Activated CD8-positive, alpha-beta T cell treated with anti-CD3 and anti-CD28 coated beads for 36 hours (primary cell): Measurements from ENCODE around the gene WBP1. TPM values are rescaled to one million over a fixed set of nuclear protein-coding genes. Genes with fewer than 3 reads are reported as not detected.
"Not testable (repeated sequence)": the region's sequence is repeated elsewhere in the genome, so short reads cannot be mapped to it uniquely, and the experiment has no call there.

ENCODE experiments used
- ATAC-seq: fragments of 200-7000 bp; cut with Tn5 transposase; one replicate; pipeline ENCODE4 v1.10.0; 2021; ENCODE audit warnings: mild to moderate bottlenecking, moderate library complexity
- CTCF ChIA-PET: fragments of 350-600 bp; sonication (Branson Sonifier 250); formaldehyde crosslinking; loops from one replicate; lab custom pipeline; 2021; ENCODE audit warnings: antibody characterized with exemption; lab: Charles Lee
- POLR2A ChIA-PET: fragments of 350-600 bp; sonication (Branson Sonifier 250); formaldehyde crosslinking; loops from one replicate; lab custom pipeline; 2021; ENCODE audit warnings: antibody characterized with exemption; lab: Charles Lee
- DNase-seq: peaks from one replicate; pipeline ENCODE4 v3.0.0-alpha.2; 2020
- H3K27ac Mint-ChIP-seq: one replicate; pipeline ENCODE4 v1.8.0; 2021; ENCODE audit warnings: mild to moderate bottlenecking, mixed read lengths
- H3K27me3 Mint-ChIP-seq: one replicate; pipeline ENCODE4 v1.8.0; 2021; ENCODE audit warnings: mixed read lengths
- H3K36me3 Mint-ChIP-seq: one replicate; pipeline ENCODE4 v1.8.0; 2021; ENCODE audit warnings: low read depth, mixed read lengths
- H3K4me1 Mint-ChIP-seq: one replicate; pipeline ENCODE4 v1.8.0; 2021; ENCODE audit warnings: low read depth, mixed read lengths
- H3K4me3 Mint-ChIP-seq: one replicate; pipeline ENCODE4 v1.8.0; 2021; ENCODE audit warnings: mild to moderate bottlenecking, moderate library complexity, mixed read lengths
- H3K9me3 Mint-ChIP-seq: one replicate; pipeline ENCODE4 v1.8.0; 2021; ENCODE audit warnings: mixed read lengths
- CTCF ChIP-seq: fragments of 200-600 bp; IDR thresholded peaks from one replicate; pipeline ENCODE4 v1.8.0; 2022; ENCODE audit warnings: antibody characterized with exemption, mild to moderate bottlenecking
- intact Hi-C: fragments of 100-400 bp; cut with micrococcal nuclease; formaldehyde crosslinking; loops from one replicate; pipeline ENCODE4 v1.10.0; 2022
- total RNA-seq, 2 experiments: library from RNA; stranded (reverse); gene quantifications; one replicate each; pipeline ENCODE4 v1.2.3, GENCODE V29; 2021

Gene WBP1
- total RNA-seq, 2 experiments from 2014 or later, result 20.3 to 23.0 TPM

GRCh38 chr2:74462054-74462785, 4.0 kb downstream of the WBP1 start:
- TF ChIP-seq CTCF, result no peak
- Mint-ChIP-seq H3K27me3 (no peaks in the 10 kb centered on the region), H3K9me3 (no peaks in the 10 kb centered on the region), H3K4me3 (no peak overlapping the region), H3K36me3 (peaks cover 12% of the 10 kb centered on the region), H3K4me1 (peaks cover 26% of the 10 kb centered on the region), H3K27ac (no peak overlapping the region)
- CTCF ChIA-PET, result interaction anchor here (0.7 to 2.5 kb wide), 5 partner anchors 10 to 70 kb away, joined by 3 to 8 read pairs (median 3); partner anchors contain the start of gene MRPL53
- ATAC-seq (no peak), DNase-seq (no peak)
- POLR2A ChIA-PET, result interaction anchor here (0.8 to 1.1 kb wide), 3 partner anchors 9 to 11 kb away, joined by 3 to 5 read pairs (median 3); partner anchors contain the start of gene MRPL53
- intact Hi-C loops, result loop anchor here (2.0 kb wide), 1 partner anchor 15 kb away; no protein-coding TSS in a partner anchor

- no peak overlapping the region for H3K27ac Mint-ChIP-seq
- ChIA-PET CTCF (interaction anchor here (1.3 to 2.5 kb wide), 2 partner anchors 9 to 13 kb away, joined by 3 to 8 read pairs; partner anchors contain the start of gene MRPL53), POLR2A (interaction anchor here (1.1 kb wide), 1 partner anchor 10 kb away, joined by 3 read pairs; the partner anchor contains the start of gene MRPL53)
- no peaks in the 10 kb centered on the region for H3K9me3 Mint-ChIP-seq
- TF ChIP-seq CTCF, result no peak
- no peak for DNase-seq
- no peaks in the 10 kb centered on the region for H3K27me3 Mint-ChIP-seq
- intact Hi-C loops, result loop anchor here (2.0 kb wide), 1 partner anchor 14 kb away; no protein-coding TSS in a partner anchor
- peaks cover 25% of the 10 kb centered on the region for H3K4me1 Mint-ChIP-seq
- peak overlapping the region; percentile 63 for H3K4me3 Mint-ChIP-seq
- peaks cover 11% of the 10 kb centered on the region for H3K36me3 Mint-ChIP-seq
- ATAC-seq, result no peak
Observed at GRCh38 chr2:74462786-74463105, 4.5 kb downstream of the WBP1 start.

- ATAC-seq (peak; percentile 6), DNase-seq (no peak)
- peaks cover 11% of the 10 kb centered on the region for H3K36me3 Mint-ChIP-seq
Observed at GRCh38 chr2:74464406-74464805, 6.2 kb downstream of the WBP1 start.

GRCh38 chr2:74470742-74471141, 12.5 kb downstream of the WBP1 start:
- H3K9me3 Mint-ChIP-seq, DNase-seq, intact Hi-C loops, ATAC-seq, H3K27me3 Mint-ChIP-seq: not testable (repeated sequence)
- H3K27ac Mint-ChIP-seq, result peak overlapping the region; percentile 76
- CTCF ChIA-PET, result interaction anchor here (1.3 to 2.7 kb wide), 3 partner anchors 9 to 14 kb away, joined by 5 to 35 read pairs (median 8); partner anchors contain the start of genes CCDC142 and TTC31
- POLR2A ChIA-PET, result interaction anchor here (1.0 to 3.2 kb wide), 3 partner anchors 11 to 14 kb away, joined by 3 to 25 read pairs (median 4); partner anchors contain the start of gene WBP1
- peak overlapping the region; percentile 58 for H3K4me3 Mint-ChIP-seq
- H3K4me1 Mint-ChIP-seq, result peaks cover 19% of the 10 kb centered on the region
- H3K36me3 Mint-ChIP-seq, result peaks cover 22% of the 10 kb centered on the region

More at GRCh38 chr2:74464406-74464805, 6.2 kb downstream of the WBP1 start:
- Mint-ChIP-seq H3K9me3 (no peaks in the 10 kb centered on the region), H3K27me3 (no peaks in the 10 kb centered on the region), H3K4me1 (peaks cover 23% of the 10 kb centered on the region), H3K4me3 (peak overlapping the region; percentile 99), H3K27ac (peak overlapping the region; percentile 83)
- CTCF ChIA-PET, result interaction anchor here (1.0 to 2.4 kb wide), 3 partner anchors 9 to 18 kb away, joined by 4 to 9 read pairs (median 6); partner anchors contain the start of genes CCDC142, INO80B and TTC31
- intact Hi-C loops, result no loop called here
- TF ChIP-seq CTCF, result no peak
- POLR2A ChIA-PET, result interaction anchor here (0.5 to 2.2 kb wide), 7 partner anchors 8 to 46 kb away, joined by 3 to 13 read pairs (median 6); partner anchors contain the start of genes CCDC142, INO80B, MRPL53 and TTC31

GRCh38 chr2:74471332-74472065, 13.3 kb downstream of the WBP1 start:
- Mint-ChIP-seq H3K4me3 (peak overlapping the region; percentile 95), H3K36me3 (peaks cover 22% of the 10 kb centered on the region), H3K27ac (peak overlapping the region; percentile 93), H3K27me3 (no peaks in the 10 kb centered on the region), H3K9me3 (no peaks in the 10 kb centered on the region), H3K4me1 (peaks cover 16% of the 10 kb centered on the region)
- intact Hi-C loops, result no loop called here
- ChIA-PET CTCF (interaction anchor here (1.3 to 2.7 kb wide), 4 partner anchors 10 to 15 kb away, joined by 5 to 35 read pairs (median 9); partner anchors contain the start of genes CCDC142, TTC31 and WBP1), POLR2A (interaction anchor here (0.8 to 3.2 kb wide), 9 partner anchors 10 to 734 kb away, joined by 3 to 43 read pairs (median 4); partner anchors contain the start of genes CCDC142, TPRKB, TTC31 and WBP1)
- DNase-seq (no peak), ATAC-seq (no peak)
- TF ChIP-seq CTCF, result no peak
